GM19238 (cell line): ENCODE results near the gene SEMA5A.

Source experiments
- DNase-seq: peaks from one replicate; pipeline ENCODE4 v3.0.0; 2011; ENCODE audit warnings: low spot score; ENCODE audit not compliant: insufficient read length

The SEMA5A gene

GRCh38 chr5:9549941-9550340, 4.1 kb upstream of the SEMA5A start:
- DNase-seq: no peak

DNA sequence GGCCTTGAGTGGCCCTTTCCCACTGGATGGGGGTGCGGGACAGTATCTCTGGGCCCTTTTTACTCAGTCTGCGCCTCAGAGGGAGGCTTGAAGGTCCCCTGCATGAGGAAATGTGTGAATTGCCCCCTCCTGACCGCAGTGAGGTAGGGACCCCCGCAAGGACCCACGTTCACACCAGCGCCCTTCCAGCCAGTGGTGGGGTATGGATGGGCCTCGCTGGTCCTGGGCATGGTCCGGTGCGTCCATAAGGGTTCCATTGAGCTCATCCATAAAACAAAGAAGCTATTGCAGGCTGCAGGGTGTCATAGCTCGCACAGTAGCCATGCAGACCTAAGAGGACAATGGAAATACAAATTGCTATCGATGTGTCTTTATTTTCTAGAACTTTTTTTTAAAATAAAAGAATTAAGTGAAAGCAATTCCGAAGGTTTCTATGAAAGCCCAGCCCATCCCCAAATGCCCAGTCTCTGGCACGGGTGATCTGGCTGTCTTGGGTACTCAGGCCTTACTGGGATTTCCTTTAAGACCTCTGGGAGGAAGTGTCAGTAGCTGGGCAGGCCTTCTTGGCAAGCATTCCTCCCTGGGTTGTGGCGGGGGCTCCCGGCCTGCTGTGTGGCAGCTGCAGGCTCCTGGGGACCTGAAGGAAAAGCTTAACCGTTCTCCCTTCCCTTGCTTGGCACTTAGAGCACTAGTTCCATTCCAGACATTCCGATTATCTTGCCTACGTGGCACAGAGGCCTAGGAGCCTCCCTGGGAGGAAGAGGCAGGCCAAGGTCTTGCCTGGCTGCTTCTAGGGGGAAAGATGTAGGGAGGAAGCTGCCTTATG, 1.5 kb upstream of the SEMA5A start:
- no peak for DNase-seq

GRCh38 chr5:9545136-9545991, 511 bp downstream of the SEMA5A start:
- DNase-seq: no peak

DNA sequence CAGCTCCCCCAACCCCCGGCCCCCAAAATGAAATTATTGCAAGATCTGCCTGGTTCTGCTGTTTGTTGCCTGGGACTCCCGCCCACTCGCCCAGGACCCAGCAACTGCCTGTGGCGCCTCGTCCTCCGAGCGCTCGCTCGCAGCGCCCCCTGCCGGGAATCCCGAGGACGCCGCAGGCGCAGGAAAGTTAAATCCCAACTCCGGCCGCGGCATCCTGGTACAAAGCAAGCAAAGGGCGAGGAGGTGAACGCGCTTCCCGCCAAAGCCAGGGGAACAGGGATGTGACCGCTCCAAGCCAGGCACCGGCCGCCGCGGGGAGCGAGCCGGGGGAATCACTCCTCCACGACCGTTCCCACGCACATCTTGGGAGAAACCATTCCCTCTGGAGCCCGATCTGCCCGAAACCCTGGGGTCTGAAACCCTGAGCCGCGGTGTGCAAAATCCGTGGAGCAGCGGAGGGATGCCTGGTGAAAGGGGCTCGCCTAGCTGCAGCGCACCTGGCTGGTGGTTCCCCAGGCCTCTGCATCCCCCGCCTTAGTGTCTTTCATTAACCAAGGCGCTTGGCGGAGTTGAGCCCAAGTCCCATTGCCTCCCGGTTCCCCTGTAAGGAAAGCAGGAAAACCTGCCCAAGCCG, 1.3 kb downstream of the SEMA5A start:
- peak; percentile 15 for DNase-seq

DNA sequence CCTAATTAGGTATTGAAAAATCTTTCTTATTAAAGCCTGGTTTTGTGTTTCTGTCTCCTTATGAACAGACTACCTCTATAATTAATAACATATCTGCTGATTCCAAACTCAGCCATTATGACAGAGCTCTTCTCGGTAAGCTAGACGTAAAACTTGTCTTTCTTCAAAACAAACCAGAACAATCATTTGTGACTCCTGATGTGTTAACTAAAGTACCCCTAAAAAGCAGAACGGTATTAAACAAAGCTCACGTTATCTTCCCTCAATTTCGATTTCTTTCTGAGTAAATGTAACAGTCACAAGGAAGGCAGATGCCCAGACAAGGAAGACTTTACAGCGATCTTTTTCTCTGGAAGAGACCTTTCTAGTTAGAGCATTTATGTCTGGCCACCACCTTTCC, 1.8 kb downstream of the SEMA5A start:
- DNase-seq: no peak

DNA sequence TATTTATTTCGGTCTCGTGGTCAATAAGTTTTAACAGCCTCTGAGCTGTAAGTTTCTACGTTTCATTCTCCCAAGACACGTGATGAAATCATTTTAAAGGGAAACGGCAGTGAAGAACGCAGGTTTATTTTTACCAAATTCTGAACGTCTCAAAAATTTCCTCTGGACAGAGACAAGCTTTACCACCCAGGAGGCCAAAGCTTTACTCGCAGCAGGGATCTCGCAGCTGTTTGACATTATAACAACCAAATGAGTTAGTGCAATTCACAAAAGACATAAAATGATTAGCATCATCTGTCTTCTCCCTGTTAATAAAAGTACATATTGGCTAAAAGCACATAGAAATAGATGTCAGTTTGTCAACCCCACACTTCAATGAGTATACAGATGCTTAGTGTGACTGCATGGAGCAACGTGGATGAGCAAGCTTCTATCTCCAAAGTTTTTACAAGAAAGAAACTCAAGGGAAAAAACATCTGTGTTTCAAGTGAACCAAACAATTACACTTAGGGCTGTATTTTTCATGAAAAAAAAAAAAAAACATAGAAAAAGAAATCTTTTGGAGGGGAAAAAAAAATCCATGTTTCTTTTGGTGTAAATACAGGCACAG, 2.5 kb downstream of the SEMA5A start:
- DNase-seq: no peak

DNA sequence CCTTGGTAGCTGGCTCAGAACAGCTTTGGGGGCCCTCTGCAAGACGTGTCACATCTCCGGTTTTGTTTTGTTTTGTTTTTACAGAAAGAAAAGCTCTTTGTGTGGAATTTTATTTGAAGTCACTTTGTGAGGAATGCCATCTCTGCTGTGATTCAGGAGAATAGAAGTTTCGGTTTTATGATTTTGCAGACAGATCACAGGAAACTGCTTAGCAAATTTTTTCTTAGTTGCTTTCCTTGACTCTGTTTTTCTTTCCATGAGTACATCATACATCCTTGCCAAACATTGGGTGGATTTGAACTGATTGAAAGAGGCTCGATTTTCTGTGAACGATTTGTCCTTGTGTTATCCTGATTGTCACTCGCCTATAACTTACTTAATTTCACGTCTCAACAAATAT, 5.1 kb downstream of the SEMA5A start:
- no peak for DNase-seq

DNA sequence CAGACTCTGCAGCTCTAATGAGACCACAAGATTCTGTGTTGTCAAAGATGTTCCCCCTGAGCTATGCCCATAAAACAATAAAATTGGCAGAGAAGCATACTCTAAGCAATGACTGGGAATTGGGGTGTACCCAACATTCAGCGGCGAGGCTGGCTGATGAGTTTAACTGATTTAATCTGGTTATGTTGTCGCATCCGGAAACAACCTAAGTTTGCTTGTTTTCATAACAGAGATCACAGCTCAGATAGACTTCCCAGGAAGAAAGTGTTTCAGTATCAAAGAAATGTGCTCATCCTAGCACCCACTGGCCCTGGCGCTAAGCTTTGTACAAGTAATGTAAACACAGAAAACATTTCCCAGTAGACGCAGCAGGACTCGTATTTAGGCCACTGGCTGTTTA, 7.4 kb downstream of the SEMA5A start:
- no peak for DNase-seq

GRCh38 chr5:9537223-9538141, 8.4 kb downstream of the SEMA5A start:
- DNase-seq: no peak

DNA sequence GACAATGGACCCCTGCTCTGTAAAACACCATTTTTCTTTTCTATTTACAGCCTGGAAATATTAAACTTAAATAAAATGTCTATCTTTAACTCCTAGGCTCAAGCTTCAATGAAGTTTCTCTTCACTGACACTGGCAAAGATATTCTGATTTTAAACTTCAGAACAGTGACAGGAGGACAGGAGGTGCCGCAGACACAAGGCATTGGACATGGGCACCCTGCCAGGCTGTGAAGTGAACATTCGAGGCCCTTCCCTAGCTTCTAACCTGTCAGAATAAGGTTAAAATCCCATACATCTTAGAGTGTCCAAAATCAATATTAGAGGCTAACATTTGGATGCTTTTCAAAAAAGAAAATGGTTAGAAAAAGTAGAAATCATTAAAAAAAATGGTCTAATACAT, 9.2 kb downstream of the SEMA5A start:
- no peak for DNase-seq

GRCh38 chr5:9534881-9535517, 10.9 kb downstream of the SEMA5A start:
- no peak for DNase-seq

DNA sequence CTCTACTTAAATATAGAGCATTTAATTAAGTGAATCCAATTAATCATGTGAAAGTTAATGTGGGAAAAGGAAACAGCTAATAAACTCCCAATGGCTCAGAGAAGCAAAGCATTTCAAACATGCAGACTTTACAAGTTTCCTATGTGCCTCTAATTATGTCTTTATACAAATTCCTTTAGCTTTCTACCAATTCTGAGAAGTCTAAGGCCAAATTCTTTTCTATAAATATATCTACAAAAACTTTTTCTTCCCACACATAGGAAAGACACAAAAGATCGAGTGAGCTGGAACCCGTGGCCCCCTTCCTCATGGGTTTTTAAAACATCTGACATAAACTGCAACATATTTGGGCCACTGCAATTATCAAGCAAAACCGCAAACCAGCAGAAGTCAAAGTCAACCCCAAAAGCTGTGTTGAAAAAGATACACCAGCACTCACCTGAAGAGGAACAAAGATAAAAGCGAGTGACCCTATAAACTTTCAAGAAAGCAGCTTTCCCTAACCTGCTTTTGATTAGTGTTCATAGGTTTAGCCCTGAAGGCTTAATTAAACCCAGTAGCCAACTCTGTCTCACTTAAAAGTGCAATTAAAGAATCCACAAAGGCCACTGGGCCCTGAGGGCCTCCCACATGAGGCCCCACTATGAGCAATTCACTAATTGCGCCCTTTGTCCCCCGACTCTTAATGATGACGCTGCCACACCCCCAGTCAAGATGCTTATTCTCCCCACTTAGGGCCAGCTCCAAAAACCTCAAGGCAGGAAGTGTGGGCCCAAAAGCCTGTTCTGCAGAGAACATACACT, 12.1 kb downstream of the SEMA5A start:
- no peak for DNase-seq

- DNase-seq: no peak
Observed at GRCh38 chr5:9533096-9533495, 12.8 kb downstream of the SEMA5A start.

GRCh38 chr5:9529513-9529912, 16.4 kb downstream of the SEMA5A start:
- DNase-seq: no peak

- DNase-seq: no peak
Observed at GRCh38 chr5:9529041-9529480, 16.8 kb downstream of the SEMA5A start.

DNA sequence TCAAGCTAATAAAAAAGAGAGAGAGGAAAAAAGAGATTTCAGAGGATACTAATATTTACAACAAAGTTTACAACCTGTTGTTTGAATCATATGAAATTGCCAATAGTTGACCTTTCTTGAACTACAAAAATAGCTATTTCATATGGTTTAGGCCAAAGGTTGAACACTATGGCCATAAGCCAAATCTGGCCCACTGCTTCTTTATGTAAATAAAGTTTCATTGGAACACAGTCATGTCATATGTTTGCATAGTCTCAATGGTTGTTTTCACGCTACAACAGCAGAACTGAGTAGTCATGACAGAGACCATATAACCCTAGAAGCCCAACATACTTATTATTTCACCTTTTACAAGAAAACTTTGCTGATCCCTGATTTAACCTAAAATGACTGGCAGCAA, 20.9 kb downstream of the SEMA5A start:
- no peak for DNase-seq

- no peak for DNase-seq
Observed at GRCh38 chr5:9523090-9523823, 22.6 kb downstream of the SEMA5A start.

DNA sequence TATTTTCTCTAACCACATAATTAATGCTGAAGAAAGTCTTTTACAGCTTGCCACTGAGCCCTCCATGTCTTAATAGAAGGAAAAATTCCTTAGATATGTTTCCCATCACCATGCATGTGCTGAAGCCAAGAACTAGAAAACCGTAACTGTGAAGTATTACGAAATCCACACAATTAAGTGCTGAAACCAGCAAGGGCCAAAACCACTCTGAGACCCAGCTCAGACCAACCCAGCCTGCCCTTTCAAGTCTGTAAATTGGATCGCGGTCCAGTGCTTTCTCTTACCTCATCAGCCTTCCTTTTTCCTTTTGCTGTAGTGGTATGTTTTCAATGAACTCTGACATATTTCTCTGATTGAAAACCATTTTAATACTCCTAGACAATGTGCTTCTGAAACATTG, 26.3 kb downstream of the SEMA5A start:
- no peak for DNase-seq

DNA sequence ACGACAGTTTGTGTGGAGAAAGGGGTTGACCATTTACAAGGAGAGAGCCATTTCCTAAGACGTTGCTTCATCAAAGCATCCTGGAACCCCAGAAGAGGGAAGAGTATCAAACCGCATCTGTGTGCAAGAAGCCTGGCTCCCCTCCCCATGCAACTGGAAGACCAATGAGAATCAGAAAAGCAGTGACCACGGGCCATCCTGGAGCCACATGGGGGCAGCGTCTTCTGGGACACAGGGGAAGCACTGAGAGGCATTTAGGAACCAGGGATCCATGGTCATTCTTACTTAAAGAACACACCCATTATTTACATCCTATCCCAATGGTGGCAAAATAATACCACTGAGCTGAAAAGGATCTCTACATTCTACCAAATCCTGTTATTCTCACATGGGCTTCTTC, 29.3 kb downstream of the SEMA5A start:
- no peak for DNase-seq
